Ishikawa (cell line): ENCODE measurements around the gene FHL1.

Experiments
- CEBPB ChIP-seq: IDR thresholded peaks from 2 replicates; pipeline ENCODE4 v1.6.1; 2012
- CREB1 ChIP-seq: IDR thresholded peaks from 2 replicates; pipeline ENCODE4 v1.6.1; 2012; ENCODE audit warnings: low read depth
- EGR1 ChIP-seq: IDR thresholded peaks from 2 replicates; pipeline ENCODE4 v1.6.1; 2012
- EP300 ChIP-seq: IDR thresholded peaks from 2 replicates; pipeline ENCODE4 v1.6.1; 2012; ENCODE audit warnings: borderline replicate concordance
- FOXM1 ChIP-seq: IDR thresholded peaks from 2 replicates; pipeline ENCODE4 v1.6.1; 2012; ENCODE audit warnings: low read depth, borderline replicate concordance
- NFIC ChIP-seq: IDR thresholded peaks from 2 replicates; pipeline ENCODE4 v1.6.1; 2012
- RAD21 ChIP-seq: IDR thresholded peaks from 2 replicates; pipeline ENCODE4 v1.6.1; 2012; ENCODE audit warnings: low read depth
- TAF1 ChIP-seq: IDR thresholded peaks from 2 replicates; pipeline ENCODE4 v1.6.1; 2012; ENCODE audit warnings: low read depth, mild to moderate bottlenecking
- TCF12 ChIP-seq: IDR thresholded peaks from 2 replicates; pipeline ENCODE4 v1.6.1; 2012; ENCODE audit warnings: low read depth
- TEAD4 ChIP-seq: IDR thresholded peaks from 2 replicates; pipeline ENCODE4 v1.6.1; 2012
- YY1 ChIP-seq: IDR thresholded peaks from 2 replicates; pipeline ENCODE4 v1.6.1; 2012; ENCODE audit warnings: low read depth
- ZBTB7A ChIP-seq: IDR thresholded peaks from 2 replicates; pipeline ENCODE4 v1.6.1; 2012; ENCODE audit warnings: low read depth
- TF ChIP-seq, protein P1 (sequence below): IDR thresholded peaks from 2 replicates; pipeline ENCODE4 v1.6.1; 2012; ENCODE audit warnings: low read depth, mild to moderate bottlenecking
- TF ChIP-seq, protein P2 (sequence below): IDR thresholded peaks from 2 replicates; pipeline ENCODE4 v1.6.1; 2012
- TF ChIP-seq, protein P3 (sequence below): IDR thresholded peaks from 2 replicates; pipeline ENCODE4 v1.6.1; 2012

FHL1 gene

DNA sequence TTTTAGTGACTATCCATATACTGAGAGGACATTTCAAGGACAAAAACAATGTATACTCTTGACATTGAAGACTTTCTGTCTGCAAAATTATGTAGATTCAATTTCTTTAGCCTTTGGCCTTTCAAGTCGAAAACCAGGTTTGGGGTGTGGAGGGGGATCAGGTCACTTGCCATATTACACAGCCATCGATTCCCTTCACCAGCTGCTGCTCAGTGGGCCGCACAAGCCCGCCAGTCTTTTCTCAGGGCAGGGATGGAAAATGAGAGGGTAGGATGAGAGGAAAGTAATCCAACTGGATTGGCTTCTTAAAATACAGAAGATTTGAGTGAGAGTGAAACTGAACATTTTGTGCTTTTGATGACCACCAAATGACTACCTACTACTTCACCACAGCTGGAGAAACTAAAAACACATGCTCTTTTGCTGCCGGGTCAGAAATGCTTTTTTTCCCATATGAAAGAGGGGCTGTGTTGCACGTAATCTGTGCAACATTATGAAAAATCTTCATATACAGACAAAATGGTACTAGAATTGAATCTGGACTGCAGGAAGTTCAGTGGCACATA is 51.4 kb downstream of the FHL1 start:
- TF ChIP-seq NFIC (no peak), TAF1 (no peak), RAD21 (no peak), CEBPB (no peak), TEAD4 (no peak), CREB1 (no peak), YY1 (no peak), EP300 (no peak), FOXM1 (no peak), ZBTB7A (no peak)
- TF ChIP-seq, protein P1, sequence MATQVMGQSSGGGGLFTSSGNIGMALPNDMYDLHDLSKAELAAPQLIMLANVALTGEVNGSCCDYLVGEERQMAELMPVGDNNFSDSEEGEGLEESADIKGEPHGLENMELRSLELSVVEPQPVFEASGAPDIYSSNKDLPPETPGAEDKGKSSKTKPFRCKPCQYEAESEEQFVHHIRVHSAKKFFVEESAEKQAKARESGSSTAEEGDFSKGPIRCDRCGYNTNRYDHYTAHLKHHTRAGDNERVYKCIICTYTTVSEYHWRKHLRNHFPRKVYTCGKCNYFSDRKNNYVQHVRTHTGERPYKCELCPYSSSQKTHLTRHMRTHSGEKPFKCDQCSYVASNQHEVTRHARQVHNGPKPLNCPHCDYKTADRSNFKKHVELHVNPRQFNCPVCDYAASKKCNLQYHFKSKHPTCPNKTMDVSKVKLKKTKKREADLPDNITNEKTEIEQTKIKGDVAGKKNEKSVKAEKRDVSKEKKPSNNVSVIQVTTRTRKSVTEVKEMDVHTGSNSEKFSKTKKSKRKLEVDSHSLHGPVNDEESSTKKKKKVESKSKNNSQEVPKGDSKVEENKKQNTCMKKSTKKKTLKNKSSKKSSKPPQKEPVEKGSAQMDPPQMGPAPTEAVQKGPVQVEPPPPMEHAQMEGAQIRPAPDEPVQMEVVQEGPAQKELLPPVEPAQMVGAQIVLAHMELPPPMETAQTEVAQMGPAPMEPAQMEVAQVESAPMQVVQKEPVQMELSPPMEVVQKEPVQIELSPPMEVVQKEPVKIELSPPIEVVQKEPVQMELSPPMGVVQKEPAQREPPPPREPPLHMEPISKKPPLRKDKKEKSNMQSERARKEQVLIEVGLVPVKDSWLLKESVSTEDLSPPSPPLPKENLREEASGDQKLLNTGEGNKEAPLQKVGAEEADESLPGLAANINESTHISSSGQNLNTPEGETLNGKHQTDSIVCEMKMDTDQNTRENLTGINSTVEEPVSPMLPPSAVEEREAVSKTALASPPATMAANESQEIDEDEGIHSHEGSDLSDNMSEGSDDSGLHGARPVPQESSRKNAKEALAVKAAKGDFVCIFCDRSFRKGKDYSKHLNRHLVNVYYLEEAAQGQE = no peak
- TF ChIP-seq, protein P2, sequence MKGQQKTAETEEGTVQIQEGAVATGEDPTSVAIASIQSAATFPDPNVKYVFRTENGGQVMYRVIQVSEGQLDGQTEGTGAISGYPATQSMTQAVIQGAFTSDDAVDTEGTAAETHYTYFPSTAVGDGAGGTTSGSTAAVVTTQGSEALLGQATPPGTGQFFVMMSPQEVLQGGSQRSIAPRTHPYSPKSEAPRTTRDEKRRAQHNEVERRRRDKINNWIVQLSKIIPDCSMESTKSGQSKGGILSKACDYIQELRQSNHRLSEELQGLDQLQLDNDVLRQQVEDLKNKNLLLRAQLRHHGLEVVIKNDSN = no peak
- TF ChIP-seq, protein P3, sequence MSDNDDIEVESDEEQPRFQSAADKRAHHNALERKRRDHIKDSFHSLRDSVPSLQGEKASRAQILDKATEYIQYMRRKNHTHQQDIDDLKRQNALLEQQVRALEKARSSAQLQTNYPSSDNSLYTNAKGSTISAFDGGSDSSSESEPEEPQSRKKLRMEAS = no peak

DNA sequence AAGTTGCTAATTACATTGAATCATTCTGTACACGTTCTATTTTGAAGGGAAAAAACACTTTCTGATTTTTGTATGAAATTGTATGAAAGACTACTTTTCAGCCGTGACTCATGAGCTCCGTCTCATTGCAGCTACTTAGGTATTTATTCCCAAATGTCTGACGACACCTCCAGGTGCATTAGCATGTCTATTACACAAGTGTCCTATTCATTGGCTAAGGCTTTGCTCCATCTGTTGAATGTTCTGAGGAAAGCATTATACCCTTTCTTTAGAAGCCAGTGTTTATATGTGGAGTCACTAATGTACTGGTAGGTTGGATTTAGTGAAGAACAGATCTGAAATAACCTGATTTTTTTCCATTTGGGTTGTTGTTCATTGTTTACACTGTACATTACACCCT is 52.0 kb downstream of the FHL1 start:
- TF ChIP-seq, protein P3 = no peak
- TF ChIP-seq RAD21 (no peak), TAF1 (no peak), ZBTB7A (no peak), YY1 (no peak), CEBPB (no peak), FOXM1 (no peak), CREB1 (no peak), TEAD4 (no peak)
- TF ChIP-seq, protein P1 = no peak
- TF ChIP-seq, protein P2 = no peak

DNA sequence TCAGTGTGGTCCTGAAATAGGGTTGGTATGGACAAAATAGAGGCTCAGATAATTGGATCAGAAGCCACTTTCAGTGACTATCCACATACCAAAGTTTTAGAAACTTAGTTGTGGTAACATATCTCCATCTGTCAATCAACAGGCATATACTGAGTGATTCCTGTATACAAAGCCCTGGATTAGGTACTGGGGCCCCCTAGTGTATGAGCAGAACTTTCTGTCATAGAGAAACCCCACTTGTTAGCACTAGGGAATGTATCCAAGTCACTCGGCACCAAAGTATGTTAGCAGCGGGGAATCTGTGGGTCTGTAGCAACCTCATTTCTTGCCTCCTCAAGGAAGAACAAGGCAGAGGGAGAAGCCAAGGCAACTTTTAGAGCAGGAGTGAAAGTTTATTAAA is 53.1 kb downstream of the FHL1 start:
- TF ChIP-seq NFIC (no peak), TEAD4 (no peak), TCF12 (no peak), CEBPB (no peak), CREB1 (no peak), RAD21 (peak; percentile 42; the same call in 1 of the 2 replicates)

DNA sequence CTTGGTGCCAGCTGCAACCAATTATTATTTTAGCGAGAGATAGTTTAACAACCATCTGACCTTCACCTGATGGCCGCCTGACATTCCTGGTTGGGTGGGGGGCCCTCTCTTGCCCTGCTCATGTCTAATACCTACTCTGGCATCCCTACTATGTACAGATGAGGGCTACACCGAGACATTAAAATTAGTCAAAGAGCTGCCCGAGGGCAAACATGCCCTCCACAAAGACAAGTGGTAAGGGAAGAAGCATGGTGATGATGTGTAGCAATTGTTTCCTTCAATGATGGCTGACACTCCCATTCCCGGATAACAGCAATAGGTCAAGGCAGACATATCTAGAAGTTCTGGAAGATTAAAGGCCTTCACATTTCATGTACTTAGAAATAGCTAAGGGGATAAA is 54.3 kb downstream of the FHL1 start:
- no peak for TF ChIP-seq TEAD4
- TF ChIP-seq FOXM1 = no peak
- no peak for TF ChIP-seq ZBTB7A
- no peak for TF ChIP-seq TAF1
- TF ChIP-seq, protein P3 = no peak
- no peak for TF ChIP-seq CEBPB
- TF ChIP-seq TCF12 = no peak

DNA sequence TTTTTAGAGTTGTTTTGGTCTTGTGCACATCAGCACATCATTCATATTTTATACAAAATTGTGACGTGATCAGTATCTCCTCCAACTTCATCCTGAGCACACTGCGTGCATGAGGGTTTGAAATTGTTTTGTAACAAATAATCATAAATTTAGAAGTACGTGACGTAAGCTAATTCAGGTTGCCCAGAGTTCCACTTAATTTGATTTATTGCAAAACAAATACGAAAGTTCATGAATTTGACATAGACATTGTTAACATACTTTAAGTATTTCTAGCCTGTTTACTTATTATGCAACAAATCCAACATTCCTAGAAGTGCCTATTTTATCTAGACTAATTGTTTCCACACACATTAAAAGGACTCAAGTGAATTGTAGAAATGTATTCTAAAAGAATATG is 55.6 kb downstream of the FHL1 start:
- no peak for TF ChIP-seq CEBPB
- TF ChIP-seq EGR1 = no peak
- TF ChIP-seq ZBTB7A = no peak
- no peak for TF ChIP-seq YY1
- TF ChIP-seq NFIC = no peak
- TF ChIP-seq, protein P3 = no peak
- TF ChIP-seq, protein P2 = no peak
- TF ChIP-seq TAF1 = no peak
- TF ChIP-seq TEAD4 = no peak
- TF ChIP-seq EP300 = no peak
- TF ChIP-seq, protein P1 = no peak
- TF ChIP-seq CREB1 = no peak
- no peak for TF ChIP-seq TCF12
